ENCODE data around the gene KAT2A. TPM values are rescaled to one million over a fixed set of nuclear protein-coding genes. Genes with fewer than 3 reads are reported as not detected.

The KAT2A gene
- total and polyA plus RNA-seq, 9 of the 15 experiments (the other 6 are each of a cell fraction or from before 2014, with no cell fraction given): 1.5 to 80.4 (median 31.9) TPM

DNA sequence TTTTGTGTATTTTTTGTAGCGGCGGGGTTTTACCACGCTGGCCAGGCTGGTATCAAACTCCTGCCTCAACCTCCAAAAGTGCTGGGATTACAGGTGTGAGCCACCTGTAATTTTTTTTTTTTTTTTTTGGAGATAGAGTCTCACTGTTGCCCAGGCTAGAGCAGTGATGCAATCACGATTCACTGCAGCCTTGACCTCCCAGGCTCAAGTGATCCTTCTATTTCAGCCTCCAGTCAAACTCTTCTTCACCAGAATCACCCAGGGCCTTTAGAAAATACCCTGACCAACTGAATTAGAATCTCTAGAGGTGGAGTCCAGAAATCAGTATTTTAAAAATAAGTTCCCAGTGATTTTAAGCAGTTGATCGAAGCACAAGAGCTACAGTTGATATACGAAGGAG, 14.0 kb upstream of the KAT2A start (continued):
- TF ChIP-seq, protein P1, sequence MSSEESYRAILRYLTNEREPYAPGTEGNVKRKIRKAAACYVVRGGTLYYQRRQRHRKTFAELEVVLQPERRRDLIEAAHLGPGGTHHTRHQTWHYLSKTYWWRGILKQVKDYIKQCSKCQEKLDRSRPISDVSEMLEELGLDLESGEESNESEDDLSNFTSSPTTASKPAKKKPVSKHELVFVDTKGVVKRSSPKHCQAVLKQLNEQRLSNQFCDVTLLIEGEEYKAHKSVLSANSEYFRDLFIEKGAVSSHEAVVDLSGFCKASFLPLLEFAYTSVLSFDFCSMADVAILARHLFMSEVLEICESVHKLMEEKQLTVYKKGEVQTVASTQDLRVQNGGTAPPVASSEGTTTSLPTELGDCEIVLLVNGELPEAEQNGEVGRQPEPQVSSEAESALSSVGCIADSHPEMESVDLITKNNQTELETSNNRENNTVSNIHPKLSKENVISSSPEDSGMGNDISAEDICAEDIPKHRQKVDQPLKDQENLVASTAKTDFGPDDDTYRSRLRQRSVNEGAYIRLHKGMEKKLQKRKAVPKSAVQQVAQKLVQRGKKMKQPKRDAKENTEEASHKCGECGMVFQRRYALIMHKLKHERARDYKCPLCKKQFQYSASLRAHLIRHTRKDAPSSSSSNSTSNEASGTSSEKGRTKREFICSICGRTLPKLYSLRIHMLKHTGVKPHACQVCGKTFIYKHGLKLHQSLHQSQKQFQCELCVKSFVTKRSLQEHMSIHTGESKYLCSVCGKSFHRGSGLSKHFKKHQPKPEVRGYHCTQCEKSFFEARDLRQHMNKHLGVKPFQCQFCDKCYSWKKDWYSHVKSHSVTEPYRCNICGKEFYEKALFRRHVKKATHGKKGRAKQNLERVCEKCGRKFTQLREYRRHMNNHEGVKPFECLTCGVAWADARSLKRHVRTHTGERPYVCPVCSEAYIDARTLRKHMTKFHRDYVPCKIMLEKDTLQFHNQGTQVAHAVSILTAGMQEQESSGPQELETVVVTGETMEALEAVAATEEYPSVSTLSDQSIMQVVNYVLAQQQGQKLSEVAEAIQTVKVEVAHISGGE (CRISPR knock-in tag; IDR thresholded peaks at IDR 0.05): peak in 1 of 3 experiments; percentile 5; a peak in 1 of 6 replicates

DNA sequence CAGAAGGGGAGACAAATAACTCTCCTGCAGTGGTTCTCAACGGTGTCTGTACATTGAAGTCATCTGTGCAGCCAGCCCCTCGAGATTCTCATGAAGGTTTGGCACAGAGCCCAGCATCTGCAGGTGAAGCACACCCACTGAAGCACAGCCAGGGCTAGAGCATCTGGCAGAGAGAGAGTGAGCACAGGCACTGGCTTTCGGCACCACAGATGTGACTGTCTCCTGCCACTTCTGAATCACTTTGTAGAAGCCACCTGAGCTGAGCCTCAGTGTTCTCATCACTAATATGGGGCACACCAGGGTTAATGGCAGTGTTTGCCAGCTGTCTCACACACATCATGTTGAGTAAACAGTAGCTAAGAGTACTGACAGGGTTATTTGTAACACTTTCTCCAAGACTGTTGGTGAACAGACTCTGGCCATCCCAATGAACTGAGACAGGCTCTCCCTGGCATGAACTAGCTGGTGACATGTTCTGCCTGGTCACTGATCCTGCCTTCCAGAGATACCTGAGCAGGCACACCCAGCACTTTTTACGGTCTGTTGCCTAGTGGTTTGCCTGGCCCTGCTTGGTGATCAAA, 12.4 kb upstream of the KAT2A start:
- Histone ChIP-seq H3K36me3 (ENCODE audit: control insufficient read depth, insufficient read depth, low read length) (peaks cover 91% of the 10 kb centered on the region), H3K79me2 (ENCODE audit: control insufficient read depth, insufficient read depth, low read length) (peaks cover 70% of the 10 kb centered on the region), H3K9ac (ENCODE audit: insufficient read depth in 1 of 2, low read depth in 2 of 2, low read length in 2 of 2) (peak overlapping the region in 1 of 2 experiments; percentile 38; a peak in 1 of 4 replicates), H3K9me1 (ENCODE audit: control insufficient read depth, insufficient read depth, low read length) (peaks cover 9% of the 10 kb centered on the region), H2AFZ (ENCODE audit: low read depth, low read length) (no peak overlapping the region), H3K4me1 (replicated peaks in 1 of 2; ENCODE audit: control insufficient read depth in 2 of 2, insufficient read depth in 2 of 2, low read length in 2 of 2) (peaks cover 8 to 9% of the 10 kb centered on the region in 2 experiments; a peak in 3 of 5 replicates), H3K9me3 (replicated peaks; ENCODE audit: control insufficient read depth, insufficient read depth, low read depth, low read length) (no peaks in the 10 kb centered on the region), H3K27ac (ENCODE audit: extremely low read depth, low read depth, low read length) (no peak overlapping the region; the same call in 2 of the 3 replicates), H3K4me3 (no peak overlapping the region), H3K4me2 (ENCODE audit: insufficient read depth, low read length) (no peak overlapping the region), H4K20me1 (replicated peaks; ENCODE audit: control insufficient read depth, insufficient read depth, low read length) (peaks cover 3% of the 10 kb centered on the region; the same call in 1 of the 2 replicates), H3K27me3 (ENCODE audit: control insufficient read depth in 2 of 2, insufficient read depth in 2 of 2, low read length in 2 of 2) (no peaks in the 10 kb centered on the region)
- TF ChIP-seq, protein P2, sequence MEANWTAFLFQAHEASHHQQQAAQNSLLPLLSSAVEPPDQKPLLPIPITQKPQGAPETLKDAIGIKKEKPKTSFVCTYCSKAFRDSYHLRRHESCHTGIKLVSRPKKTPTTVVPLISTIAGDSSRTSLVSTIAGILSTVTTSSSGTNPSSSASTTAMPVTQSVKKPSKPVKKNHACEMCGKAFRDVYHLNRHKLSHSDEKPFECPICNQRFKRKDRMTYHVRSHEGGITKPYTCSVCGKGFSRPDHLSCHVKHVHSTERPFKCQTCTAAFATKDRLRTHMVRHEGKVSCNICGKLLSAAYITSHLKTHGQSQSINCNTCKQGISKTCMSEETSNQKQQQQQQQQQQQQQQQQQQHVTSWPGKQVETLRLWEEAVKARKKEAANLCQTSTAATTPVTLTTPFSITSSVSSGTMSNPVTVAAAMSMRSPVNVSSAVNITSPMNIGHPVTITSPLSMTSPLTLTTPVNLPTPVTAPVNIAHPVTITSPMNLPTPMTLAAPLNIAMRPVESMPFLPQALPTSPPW (CRISPR knock-in tag; IDR thresholded peaks at IDR 0.05): no peak
- TF ChIP-seq POLR2AphosphoS2 (IDR thresholded peaks at IDR 0.05; ENCODE audit: low read length) (no peak), NFIC (IDR thresholded peaks at IDR 0.05) (peak; percentile 44), GABPB2 (CRISPR knock-in tag; conservative IDR thresholded peaks at IDR 0.05) (no peak)
- DNase-seq (ENCODE audit: extremely low read depth in 1 of 4, low spot score in 3 of 4): no peak
- CTCF ChIA-PET (ENCODE audit: low intra/inter-chr PET ratio): no interaction called here
- intact Hi-C loops (cut with micrococcal nuclease): no loop called here
- no peak for ATAC-seq
- POLR2A ChIA-PET: interaction anchor here (0.8 to 1.0 kb wide), 2 partner anchors 9 to 12 kb away, joined by 3 to 6 read pairs; partner anchors contain the start of gene KAT2A
- no peak for FAIRE-seq
- WGBS (ENCODE audit: insufficient coverage, low coverage, missing lambda C conversion rate): 55% methylated on average over 4 of the region's 4 CpGs
- in situ Hi-C loops (cut with MboI): no loop called here
- no TSS peak for BruUV-seq (replicated peaks)
